GM12878 (cell line): ENCODE results near the gene PFKFB3. TPM values are rescaled to one million over a fixed set of nuclear protein-coding genes. Genes with fewer than 3 reads are reported as not detected.

ENCODE experiments used
- ASH2L ChIP-seq: fragments of 300-600, 200-600 bp; sonication (generic); IDR thresholded peaks from 2 replicates; pipeline ENCODE4 v1.6.1; 2017; ENCODE audit warnings: low read depth, mild to moderate bottlenecking, borderline replicate concordance
- ATF3 ChIP-seq: IDR thresholded peaks from 2 replicates; pipeline ENCODE4 v1.6.1; 2011; ENCODE audit warnings: low read depth, mild to moderate bottlenecking, low read length, moderate library complexity, borderline replicate concordance; ENCODE audit errors: extremely low read depth
- ATF7 ChIP-seq: fragments of 450-650 bp; IDR thresholded peaks from 2 replicates; pipeline ENCODE4 v1.6.1; 2016; ENCODE audit warnings: low read depth, mild to moderate bottlenecking
- BRCA1 ChIP-seq: IDR thresholded peaks from 2 replicates; pipeline ENCODE4 v1.6.1; 2011; ENCODE audit warnings: low read depth, low read length, improper control_type of control experiment
- CBX5 ChIP-seq: sonication (generic); IDR thresholded peaks from 2 replicates; pipeline ENCODE4 v1.6.1; 2016; ENCODE audit warnings: low read depth, moderate library complexity, mild to moderate bottlenecking, inconsistent platforms
- DPF2 ChIP-seq: fragments of 450-650 bp; IDR thresholded peaks from 2 replicates; pipeline ENCODE4 v1.6.1; 2017; ENCODE audit warnings: mild to moderate bottlenecking
- EED ChIP-seq: sonication (generic); IDR thresholded peaks from 2 replicates; pipeline ENCODE4 v1.6.1; 2016; ENCODE audit warnings: antibody characterized with exemption, low read depth
- ESRRA ChIP-seq: IDR thresholded peaks from 2 replicates; pipeline ENCODE4 v1.6.1; 2012; ENCODE audit warnings: mild to moderate bottlenecking, low read length, improper control_type of control experiment
- FOXM1 ChIP-seq: IDR thresholded peaks from 2 replicates; pipeline ENCODE4 v1.6.1; 2012; ENCODE audit warnings: low read depth, mild to moderate bottlenecking, inconsistent platforms, low read length, moderate library complexity
- MTA2 ChIP-seq: fragments of 450-650 bp; IDR thresholded peaks from 2 replicates; pipeline ENCODE4 v1.6.1; 2016; ENCODE audit warnings: low read depth, mild to moderate bottlenecking, moderate library complexity
- NFXL1 ChIP-seq: fragments of 450-650 bp; IDR thresholded peaks from 2 replicates; pipeline ENCODE4 v1.6.1; 2017; ENCODE audit warnings: antibody characterized with exemption, mild to moderate bottlenecking, borderline replicate concordance
- POLR2AphosphoS5 ChIP-seq: IDR thresholded peaks from 2 replicates; pipeline ENCODE4 v1.6.1; 2011; ENCODE audit warnings: mild to moderate bottlenecking, low read length, inconsistent platforms
- RCOR1 ChIP-seq: conservative IDR thresholded peaks from 2 replicates; pipeline ENCODE4 v1.6.1; 2012; ENCODE audit warnings: low read depth, low read length, improper control_type of control experiment
- TBL1XR1 ChIP-seq: IDR thresholded peaks from 2 replicates; pipeline ENCODE4 v1.6.1; 2012; ENCODE audit warnings: low read depth, low read length, improper control_type of control experiment
- TCF3 ChIP-seq: IDR thresholded peaks from 2 replicates; pipeline ENCODE4 v1.6.1; 2012; ENCODE audit warnings: low read depth, mild to moderate bottlenecking, low read length, borderline replicate concordance; ENCODE audit not compliant: insufficient read depth
- USF2 ChIP-seq: IDR thresholded peaks from 2 replicates; pipeline ENCODE4 v1.6.1; 2011; ENCODE audit warnings: low read depth, low read length, improper control_type of control experiment, borderline replicate concordance
- ZBED1 ChIP-seq: IDR thresholded peaks from 2 replicates; pipeline ENCODE4 v1.6.1; 2016; ENCODE audit warnings: borderline replicate concordance
- ZNF24 ChIP-seq: fragments of 450-650 bp; IDR thresholded peaks from 2 replicates; pipeline ENCODE4 v1.6.1; 2017; ENCODE audit warnings: antibody characterized with exemption, mild to moderate bottlenecking
- ZNF592 ChIP-seq: fragments of 450-650 bp; IDR thresholded peaks from 2 replicates; pipeline ENCODE4 v1.6.1; 2017; ENCODE audit warnings: mild to moderate bottlenecking, moderate library complexity
- ZZZ3 ChIP-seq: IDR thresholded peaks from 2 replicates; pipeline ENCODE4 v1.6.1; 2011; ENCODE audit warnings: low read depth; ENCODE audit not compliant: control insufficient read depth, insufficient read length
- polyA plus RNA-seq, 11 experiments: library from polyadenylated mRNA; depleted of rRNA in 4 of 11; unstranded in 6 of 11; stranded (reverse) in 5 of 11; fragments of >200 nt; fragmentation: Nextera tagmentation in 4 of 11; fragmentation: Illumina TruSeq in 1 of 11; extraction: Ambion mirVana in 4 of 11; extraction: Trizol in 1 of 11; gene quantifications; 1 replicate in 1 of 11; 2 replicates in 10 of 11; pipeline versions ENCODE4 v1.2.1 to v1.2.3, GENCODE V29; 2011 to 2016; ENCODE audit warnings: inconsistent platforms in 2 of 11, missing spikeins in 2 of 11, low read depth in 1 of 11
- total RNA-seq, 4 experiments: library from RNA; depleted of rRNA in 3 of 4; stranded (reverse); fragments of >200 nt in 3 of 4; fragmentation: Illumina TruSeq in 1 of 4; extraction: Trizol in 1 of 4; gene quantifications; 2 replicates each; pipeline versions ENCODE4 v1.2.1 to v1.2.3, GENCODE V29; 2013 to 2021
- TF ChIP-seq, protein P1 (sequence below): fragments of 450-650 bp; formaldehyde crosslinking; IDR thresholded peaks from 2 replicates; pipeline ENCODE4 v1.5.0; 2022; ENCODE audit warnings: mild to moderate bottlenecking, missing genetic modification characterization

Gene PFKFB3
- total and polyA plus RNA-seq, 10 of the 15 experiments (the other 5 are each of a cell fraction or from before 2014, with no cell fraction given): 1.6 to 46.7 (median 13.7) TPM

DNA sequence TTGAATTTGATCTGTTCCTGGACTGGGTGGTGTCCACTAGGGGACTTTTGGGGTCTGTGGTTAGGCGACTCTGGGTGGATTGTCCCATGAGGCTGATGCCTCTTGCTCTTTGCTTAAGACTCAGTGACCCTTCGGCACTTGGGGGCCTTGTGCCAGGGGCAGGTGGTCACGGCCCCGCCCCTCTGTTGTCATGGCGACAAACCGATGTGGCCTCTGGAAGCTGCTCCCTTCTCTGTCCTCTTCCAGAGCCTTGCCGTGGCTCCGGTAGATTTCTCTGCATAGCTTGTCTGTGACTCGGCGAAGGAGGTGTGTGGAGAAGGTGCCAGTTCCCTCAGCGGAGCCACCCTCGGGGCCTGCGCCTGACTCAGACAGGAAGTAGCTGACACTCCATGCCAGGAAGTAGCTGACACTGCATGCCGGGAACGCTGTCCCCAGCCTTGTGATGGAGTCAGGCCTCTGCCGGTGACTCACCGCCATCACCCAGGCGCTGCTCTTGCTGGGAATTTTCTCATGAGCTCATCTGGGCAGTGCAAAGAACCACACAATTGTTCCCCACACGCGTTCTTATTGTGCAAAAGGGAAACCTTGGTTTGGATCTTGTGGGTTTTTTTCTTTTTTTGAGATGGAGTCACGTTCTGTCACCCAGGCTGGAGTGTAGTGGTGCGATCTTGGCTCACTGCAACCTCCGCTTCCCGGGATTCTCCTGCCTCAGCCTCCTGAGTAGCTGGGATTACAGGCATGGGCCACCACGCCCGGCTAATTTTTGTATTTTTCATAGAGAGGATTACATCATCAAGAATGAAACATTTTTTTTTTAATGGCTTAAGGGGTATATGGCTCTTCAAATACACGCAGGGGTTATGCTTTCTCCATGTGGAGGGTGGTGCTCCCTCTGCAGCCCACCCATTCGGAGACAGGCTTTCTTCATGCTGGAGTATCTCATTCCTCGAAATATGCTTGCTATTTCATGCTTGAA is 72.6 kb downstream of the PFKFB3 start (continued):
- TF ChIP-seq ZNF592 (peak; percentile 90), POLR2AphosphoS5 (peak; percentile 76), ATF3 (no peak), EED (peak; percentile 83), ASH2L (no peak), ZNF24 (no peak), ZBED1 (no peak; the same call in 1 of the 2 replicates), TCF3 (0 out of 2 replicates have a peak, but pooled peaks have one; percentile 42), RCOR1 (no peak), USF2 (no peak; the same call in 1 of the 2 replicates), DPF2 (peak; percentile 84), NFXL1 (no peak), BRCA1 (no peak), ZZZ3 (no peak), TBL1XR1 (0 out of 2 replicates have a peak, but pooled peaks have one; percentile 47), CBX5 (peak; percentile 89), FOXM1 (no peak; the same call in 1 of the 2 replicates), ATF7 (peak; percentile 94), ESRRA (no peak), MTA2 (peak; percentile 66; the same call in 1 of the 2 replicates)
- TF ChIP-seq, protein P1, sequence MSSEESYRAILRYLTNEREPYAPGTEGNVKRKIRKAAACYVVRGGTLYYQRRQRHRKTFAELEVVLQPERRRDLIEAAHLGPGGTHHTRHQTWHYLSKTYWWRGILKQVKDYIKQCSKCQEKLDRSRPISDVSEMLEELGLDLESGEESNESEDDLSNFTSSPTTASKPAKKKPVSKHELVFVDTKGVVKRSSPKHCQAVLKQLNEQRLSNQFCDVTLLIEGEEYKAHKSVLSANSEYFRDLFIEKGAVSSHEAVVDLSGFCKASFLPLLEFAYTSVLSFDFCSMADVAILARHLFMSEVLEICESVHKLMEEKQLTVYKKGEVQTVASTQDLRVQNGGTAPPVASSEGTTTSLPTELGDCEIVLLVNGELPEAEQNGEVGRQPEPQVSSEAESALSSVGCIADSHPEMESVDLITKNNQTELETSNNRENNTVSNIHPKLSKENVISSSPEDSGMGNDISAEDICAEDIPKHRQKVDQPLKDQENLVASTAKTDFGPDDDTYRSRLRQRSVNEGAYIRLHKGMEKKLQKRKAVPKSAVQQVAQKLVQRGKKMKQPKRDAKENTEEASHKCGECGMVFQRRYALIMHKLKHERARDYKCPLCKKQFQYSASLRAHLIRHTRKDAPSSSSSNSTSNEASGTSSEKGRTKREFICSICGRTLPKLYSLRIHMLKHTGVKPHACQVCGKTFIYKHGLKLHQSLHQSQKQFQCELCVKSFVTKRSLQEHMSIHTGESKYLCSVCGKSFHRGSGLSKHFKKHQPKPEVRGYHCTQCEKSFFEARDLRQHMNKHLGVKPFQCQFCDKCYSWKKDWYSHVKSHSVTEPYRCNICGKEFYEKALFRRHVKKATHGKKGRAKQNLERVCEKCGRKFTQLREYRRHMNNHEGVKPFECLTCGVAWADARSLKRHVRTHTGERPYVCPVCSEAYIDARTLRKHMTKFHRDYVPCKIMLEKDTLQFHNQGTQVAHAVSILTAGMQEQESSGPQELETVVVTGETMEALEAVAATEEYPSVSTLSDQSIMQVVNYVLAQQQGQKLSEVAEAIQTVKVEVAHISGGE (CRISPR knock-in tag): no peak
